GM23248 (cell line): ENCODE data around the gene UCHL1.

Source experiments
- EZH2 ChIP-seq: fragments of 200-600 bp; sonication (generic); IDR thresholded peaks from 2 replicates; pipeline ENCODE4 v1.6.1; 2018; ENCODE audit warnings: antibody characterized with exemption, mild to moderate bottlenecking; ENCODE audit not compliant: insufficient read depth, poor library complexity, severe bottlenecking
- EZH2phosphoT487 ChIP-seq: fragments of 200-600 bp; sonication (generic); IDR thresholded peaks from 2 replicates; pipeline ENCODE4 v1.6.1; 2018; ENCODE audit warnings: antibody characterized with exemption, moderate library complexity, mild to moderate bottlenecking, low read depth; ENCODE audit not compliant: insufficient read depth

GRCh38 chr4:41241919-41242318 lies 14.8 kb upstream of the UCHL1 start:
- no peak for TF ChIP-seq EZH2
- TF ChIP-seq EZH2phosphoT487 = no peak
